Measurements from ENCODE around the gene WDR73.
A peak's percentile ranks its signal among the peaks of the same experiment; 100 is the strongest.
"Not testable (repeated sequence)": the region's sequence is repeated elsewhere in the genome, so short reads cannot be mapped to it uniquely, and the experiment has no call there.

WDR73 gene

DNA sequence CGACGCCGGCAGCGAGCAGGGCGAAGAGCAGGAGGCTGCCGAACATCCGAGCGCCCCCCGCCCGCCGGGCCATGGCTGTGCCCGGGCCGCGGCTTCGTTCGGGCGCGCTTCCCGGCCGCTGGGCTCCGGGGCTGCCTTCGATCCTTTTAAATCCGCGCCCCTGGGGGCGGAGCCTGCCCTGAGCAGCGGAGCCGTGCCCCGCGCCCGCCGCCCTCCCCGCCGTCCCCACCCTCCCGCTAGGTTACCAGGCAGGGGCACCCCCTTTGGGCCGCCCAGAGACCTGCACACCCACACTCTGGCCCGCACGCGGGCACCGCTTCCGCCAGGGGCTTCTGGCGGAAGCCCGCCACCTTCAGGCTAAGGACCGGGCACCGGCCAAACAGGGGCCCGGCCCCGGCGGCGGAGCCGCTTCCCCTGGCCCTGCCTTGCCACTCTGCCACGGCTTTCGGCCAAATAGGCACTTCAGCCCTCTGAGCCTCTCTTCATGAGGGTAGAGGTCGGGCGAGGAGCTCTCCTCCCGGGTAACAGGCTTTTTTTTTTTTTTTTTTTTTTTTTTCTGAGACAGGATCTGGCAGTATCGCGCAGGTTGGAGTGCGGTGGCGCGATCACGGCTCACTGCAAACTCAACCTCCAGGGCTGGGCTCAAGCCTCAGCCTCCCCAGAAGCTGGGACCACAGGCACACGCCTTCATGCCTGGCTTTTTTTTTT is 4.2 kb upstream of the WDR73 start, which contains the start of gene NMB:
Gene NMB, minus strand, starts transcription at position 120 of the 708 bp plus-strand sequence. Its CDS starts 47 bp downstream, at position 73.
- DNase-seq (ENCODE audit: low read depth in 2 of 2): peak; percentile 60 to 75

DNA sequence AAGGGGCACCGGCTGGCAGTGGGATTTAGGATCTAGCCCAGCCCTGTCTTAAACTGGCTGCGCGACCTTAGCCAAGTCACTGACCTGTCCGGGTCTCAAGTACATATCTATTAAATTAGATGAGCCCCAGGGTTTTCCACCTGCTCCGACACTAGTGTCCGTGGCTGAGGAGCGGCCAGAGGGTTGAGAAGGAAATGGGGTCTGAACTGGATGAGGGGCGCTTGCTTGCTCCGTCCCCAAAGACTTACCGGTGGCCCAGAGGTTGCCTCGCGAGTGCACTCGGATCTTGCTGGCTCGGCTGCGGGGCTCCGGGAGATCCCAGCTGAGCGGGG is 3.6 kb upstream of the WDR73 start:
- DNase-seq (ENCODE audit: low read depth in 2 of 2): no peak

DNA sequence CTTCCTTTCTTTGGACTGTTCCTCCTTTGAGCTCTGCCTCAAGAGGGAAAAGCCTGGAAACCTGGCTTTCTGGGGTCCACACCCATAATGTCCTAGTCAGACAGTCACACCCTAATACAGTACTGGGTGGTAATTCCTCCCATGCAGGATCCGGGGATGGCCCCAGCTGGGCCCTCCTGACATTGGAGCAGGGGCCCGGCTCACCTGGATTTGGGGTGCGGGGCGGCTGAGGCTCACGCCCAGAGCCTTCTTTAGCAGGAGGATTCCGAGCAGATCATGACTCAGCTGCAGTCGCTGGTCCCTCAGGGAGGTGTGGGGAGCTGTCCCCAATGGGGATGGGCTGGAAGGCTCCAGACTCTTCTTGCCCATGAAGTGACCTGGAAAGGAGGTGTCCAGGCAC is 2.9 kb upstream of the WDR73 start:
- no peak for DNase-seq (ENCODE audit: low read depth in 2 of 2)

DNA sequence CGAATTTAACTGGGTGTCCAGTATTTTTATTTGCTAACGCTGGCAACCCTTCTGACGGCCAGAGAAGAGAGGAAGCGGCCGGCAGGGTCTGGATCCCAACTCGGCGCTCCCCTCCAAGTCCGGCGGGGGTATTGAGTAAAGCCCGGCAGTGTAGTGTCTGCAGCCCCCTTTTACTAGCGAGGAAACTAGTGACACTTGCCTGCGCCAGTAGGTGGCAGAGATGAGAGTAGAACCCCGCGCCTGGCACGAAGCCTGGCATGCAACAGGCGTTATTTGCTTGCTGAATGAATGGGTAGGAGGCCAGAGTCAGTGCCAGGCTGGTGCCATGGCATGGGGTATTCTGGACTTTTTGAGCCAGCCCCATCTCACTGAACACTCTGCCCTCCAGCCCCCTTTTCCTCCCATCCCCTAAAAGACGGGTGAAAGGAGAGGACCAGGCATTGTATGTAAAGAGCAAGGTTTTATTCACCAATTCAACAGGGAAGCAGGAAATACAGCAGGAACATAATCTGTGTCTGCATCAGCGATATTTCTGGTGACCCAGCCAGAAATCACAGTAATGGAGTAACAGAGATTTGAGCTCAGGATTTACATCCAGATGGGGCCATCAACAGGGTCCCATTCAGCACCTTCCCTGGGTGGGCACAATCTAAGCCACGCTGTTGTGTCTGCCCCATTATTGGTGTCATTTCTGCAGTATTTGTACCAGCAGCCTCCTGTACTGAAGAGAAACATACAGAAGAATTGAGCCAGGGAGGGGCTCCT is 788 bp upstream of the WDR73 start:
- peak; percentile 69 to 72 for DNase-seq (ENCODE audit: low read depth in 2 of 2)

DNA sequence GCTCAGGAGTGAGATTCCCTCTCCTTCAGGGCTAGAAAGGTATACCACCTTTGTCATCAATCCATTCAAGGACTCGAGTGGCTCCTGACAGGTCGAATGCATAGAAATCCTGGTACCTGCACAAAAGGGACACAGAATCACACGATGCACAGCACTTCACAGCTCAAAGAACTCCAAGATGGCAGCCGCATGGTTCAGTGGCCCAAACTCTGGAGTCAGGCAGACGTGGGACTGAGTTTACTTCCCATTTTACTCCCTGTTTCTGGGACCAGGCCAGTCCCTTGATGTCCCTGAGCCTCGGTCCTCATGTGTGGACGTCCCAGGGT is 536 bp downstream of the WDR73 start:
- DNase-seq (ENCODE audit: low read depth in 2 of 2): no peak

DNA sequence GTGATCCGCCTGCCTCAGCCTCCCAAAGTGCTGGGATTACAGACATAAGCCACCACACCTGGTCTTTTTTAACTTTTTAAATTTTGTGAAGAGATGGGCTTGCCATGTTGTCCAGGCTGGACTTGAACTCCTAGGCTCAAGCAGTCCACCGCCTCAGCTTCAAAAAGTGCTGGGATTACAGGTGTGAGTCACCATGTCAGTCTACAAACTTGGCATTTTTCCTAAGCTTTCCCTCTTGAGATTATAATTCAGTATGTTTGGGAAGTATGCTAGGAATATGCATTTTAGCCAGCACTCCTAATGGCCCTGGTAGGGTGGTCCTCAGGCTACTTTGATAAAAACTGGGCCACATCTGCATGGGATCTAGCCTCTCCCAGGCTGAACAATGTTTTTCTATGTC is 4.4 kb downstream of the WDR73 start:
- no peak for DNase-seq (ENCODE audit: low read depth in 2 of 2)

DNA sequence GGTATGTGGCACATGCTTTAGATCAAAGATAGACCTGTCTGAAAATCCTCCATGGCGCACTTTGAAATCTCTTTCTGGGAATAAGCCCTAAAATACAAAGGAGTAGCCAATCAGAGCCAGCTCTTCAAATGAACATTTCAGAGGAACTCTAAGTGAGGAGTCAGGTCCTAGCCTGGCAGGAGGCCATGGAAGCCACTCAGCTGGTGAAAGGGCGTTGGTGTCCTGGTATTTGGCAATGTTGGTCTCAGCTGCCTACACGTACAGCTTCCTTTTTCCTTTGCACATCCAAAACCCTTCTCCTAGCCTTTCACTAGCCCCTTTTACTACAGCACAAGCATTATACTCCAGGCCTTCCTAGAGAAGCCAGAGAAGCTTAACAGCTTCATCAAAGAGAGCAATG is 5.5 kb downstream of the WDR73 start:
- DNase-seq (ENCODE audit: low read depth in 2 of 2): no peak

DNA sequence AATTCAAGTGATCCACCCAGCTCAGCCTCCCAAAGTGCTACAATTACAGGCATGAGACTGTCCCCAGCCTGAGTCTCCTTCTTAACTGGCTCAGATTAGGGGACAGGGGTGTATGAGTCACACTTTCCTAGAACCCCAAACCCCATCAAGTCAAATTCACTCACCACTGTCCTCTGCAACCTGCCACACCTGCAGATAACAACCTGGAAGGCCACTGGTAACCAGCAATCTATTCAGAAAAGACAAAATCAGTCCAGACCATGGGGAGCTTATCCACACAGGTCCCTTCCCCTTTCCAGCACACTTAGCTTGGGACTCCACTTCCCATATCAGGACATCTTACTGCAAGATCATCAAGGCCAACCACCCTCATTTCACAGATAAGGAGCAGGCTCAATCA is 6.4 kb downstream of the WDR73 start:
- no peak for DNase-seq (ENCODE audit: low read depth in 2 of 2)

DNA sequence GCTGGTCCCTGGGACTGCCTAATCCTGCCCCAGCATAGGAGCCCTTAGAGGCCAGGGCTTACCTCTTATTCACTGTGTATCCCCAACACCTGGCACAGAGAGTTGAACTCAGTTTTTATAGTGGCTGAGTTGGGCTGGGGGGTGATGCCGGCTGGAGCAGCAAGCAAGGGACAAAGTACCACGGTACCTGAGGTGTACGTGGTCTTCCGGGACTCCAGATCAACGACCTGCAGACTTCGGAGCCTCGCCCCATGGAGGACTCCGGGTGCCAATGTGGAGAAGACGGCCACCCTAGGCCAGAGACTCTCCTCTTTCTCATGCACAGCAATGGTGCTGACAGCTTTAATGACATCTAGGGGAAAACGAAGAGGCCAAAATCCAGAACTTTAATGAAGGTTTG is 8.1 kb downstream of the WDR73 start:
- DNase-seq (ENCODE audit: low read depth in 2 of 2): no peak

DNA sequence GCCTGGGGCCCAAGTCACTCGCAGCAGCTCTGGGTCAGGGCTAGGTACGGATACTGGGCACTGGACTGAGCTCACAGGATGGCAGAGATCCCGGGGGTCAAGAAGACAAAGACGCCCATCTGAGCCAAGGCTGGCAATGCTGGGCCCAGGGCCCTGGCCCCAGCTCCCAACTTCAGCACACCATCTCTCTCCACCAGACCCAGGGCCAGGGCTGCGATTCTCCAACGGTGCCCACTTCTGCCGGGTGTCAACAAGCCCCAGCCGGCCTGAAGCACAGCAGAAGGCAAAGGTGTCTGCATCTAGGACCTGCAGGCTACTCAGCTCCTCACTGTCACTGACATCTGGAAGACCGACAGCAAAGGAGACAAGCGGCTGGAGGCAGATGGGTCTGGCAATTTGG is 8.6 kb downstream of the WDR73 start:
- DNase-seq (ENCODE audit: low read depth in 2 of 2): no peak

DNA sequence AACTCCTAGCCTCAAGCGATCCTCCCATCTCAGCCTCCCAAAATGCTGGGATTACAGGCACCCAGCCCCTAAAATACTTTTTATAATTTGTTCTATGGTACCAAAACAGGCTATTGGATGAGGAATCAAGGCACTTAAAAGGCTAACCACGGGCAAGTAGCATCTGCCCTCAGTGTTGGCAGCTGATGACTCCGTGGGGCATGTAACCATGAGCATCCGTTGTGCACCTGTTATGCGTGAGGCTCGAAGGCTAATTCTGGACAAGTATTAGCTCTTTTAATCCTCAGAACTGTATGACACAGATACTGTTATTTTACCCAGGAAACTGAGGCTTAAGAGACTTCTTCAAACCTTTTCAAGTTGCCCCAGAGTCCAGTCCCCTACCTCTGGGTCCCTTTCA is 10.2 kb downstream of the WDR73 start:
- DNase-seq (ENCODE audit: low read depth in 2 of 2): no peak

DNA sequence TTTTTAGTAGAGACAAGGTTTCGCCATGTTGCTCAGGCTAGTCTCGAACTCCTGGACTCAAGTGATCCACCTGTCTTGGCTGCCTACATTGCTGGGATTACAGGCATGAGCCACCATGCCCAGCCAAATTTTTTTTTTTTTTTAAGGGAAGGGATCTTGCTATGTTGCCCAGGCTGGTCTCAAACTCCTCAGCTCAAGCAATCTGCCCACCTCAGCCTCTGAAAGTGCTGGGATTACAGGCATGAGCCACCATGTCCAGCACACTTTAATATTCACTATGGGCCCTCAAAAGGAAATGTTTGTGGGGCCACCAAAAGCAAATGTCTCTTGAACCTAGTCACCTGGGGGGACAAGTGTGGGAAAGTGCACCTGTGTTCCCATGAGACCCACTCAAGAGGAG is 11.4 kb downstream of the WDR73 start:
- DNase-seq (ENCODE audit: low read depth in 2 of 2): not testable (repeated sequence)

DNA sequence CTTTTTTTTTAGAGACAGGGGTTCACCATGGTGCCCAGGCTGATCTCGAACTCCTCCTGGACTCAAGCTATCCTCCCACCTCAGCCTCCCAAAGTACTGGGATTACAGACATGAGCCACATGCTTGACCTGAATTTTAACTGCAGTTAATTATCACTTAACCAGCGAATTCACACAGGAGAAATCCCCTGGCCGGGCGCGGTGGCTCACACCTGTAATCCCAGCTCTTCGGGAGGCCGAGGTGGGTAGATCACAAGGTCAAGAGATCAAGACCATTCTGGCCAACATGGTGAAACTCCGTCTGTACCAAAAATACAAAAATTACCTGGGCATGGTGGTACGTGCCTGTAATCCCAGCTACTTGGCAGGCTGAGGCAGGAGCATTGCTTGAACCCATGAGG is 12.2 kb downstream of the WDR73 start:
- DNase-seq (ENCODE audit: low read depth in 2 of 2): not testable (repeated sequence)

DNA sequence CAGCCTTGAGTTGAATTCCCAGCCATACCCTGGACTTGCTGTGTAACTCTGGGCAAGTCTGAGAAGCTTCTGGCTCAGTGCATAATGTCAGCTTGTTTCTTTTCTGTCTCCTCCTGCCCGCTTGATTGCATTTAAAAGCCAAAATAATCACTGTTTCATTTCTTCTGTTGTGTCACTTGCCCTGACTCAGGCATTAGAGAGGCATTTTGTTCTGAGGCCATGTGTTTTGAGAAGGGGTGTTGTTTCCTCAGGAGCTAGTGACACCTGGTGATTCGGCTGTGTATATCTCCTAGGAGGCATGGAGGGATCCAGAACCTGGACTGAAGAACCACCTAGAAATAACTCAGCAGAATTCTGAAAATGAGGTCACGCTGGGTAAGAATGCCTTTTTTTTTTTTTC is 16.0 kb downstream of the WDR73 start:
- DNase-seq (ENCODE audit: low read depth in 2 of 2): no peak

DNA sequence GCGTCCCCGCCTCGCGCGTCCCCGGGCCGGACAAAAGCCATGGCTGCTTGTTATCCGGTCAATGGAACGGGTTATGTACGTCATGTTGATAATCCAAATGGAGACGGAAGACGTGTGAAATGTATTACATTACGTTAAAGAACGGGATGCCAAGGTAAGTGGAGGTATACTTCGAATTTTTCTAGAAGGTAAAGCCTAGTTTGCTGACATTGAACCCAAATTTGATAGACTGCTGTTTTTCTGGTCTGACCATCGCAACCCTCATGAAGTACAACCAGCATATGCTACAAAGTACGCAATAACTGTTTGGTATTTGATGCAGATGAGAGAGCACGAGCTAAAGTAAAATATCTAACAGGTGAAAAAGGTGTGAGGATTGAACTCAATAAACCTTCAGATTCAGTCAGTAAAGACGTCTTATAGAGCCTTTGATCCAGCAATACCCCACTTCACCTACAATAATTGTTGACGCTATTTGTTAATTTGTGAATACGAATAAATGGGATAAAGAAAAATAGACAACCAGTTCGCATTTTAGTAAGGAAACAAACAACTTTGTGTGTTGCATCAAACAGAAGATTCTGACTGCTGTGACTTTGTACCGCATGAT is 19.8 kb downstream of the WDR73 start:
- no peak for DNase-seq (ENCODE audit: low read depth in 2 of 2)

DNA sequence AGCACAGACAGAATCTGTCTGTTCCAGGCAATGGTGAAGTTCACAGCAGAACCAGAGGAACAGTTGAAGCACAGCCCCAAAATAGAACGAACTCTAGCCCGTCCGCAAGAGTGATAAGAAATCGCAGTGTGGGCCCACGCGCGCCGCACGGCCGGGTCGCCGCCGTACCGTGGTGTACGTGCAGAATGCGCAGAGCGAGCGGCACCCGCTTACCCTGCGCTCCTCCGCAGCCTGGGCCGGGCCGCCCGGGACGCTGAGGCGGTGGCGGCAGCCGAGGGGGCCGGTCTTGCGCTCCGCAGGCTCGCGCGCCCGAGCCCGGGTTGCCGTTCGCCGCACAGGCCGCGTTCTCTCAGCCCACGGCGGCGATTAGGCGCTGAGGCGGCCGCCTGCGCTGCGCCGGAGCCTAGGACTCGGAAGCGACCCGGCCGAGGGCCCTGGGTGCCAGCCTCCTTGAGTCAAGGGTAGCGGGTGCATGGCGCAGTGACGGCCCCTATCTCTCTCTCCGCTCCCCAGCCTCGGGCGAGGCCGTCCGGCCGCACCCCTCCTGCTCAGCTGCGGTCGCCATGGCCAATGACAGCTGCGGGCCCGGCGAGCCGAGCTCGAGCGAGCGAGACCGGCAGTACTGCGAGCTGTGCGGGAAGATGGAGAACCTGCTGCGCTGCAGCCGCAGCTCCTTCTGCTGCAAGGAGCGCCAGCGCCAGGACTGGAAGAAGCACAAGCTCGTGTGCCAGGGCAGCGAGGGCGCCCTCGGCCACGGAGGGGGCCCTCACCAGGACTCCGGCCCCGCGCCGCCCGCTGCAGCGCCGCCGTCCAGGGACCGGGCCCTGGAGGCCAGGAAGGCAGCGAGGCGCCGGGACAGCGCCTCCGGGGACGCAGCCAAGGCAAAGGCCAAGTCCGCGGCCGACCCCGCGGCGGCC is 20.5 kb downstream of the WDR73 start:
- peak; percentile 64 to 65 for DNase-seq (ENCODE audit: low read depth in 2 of 2)

DNA sequence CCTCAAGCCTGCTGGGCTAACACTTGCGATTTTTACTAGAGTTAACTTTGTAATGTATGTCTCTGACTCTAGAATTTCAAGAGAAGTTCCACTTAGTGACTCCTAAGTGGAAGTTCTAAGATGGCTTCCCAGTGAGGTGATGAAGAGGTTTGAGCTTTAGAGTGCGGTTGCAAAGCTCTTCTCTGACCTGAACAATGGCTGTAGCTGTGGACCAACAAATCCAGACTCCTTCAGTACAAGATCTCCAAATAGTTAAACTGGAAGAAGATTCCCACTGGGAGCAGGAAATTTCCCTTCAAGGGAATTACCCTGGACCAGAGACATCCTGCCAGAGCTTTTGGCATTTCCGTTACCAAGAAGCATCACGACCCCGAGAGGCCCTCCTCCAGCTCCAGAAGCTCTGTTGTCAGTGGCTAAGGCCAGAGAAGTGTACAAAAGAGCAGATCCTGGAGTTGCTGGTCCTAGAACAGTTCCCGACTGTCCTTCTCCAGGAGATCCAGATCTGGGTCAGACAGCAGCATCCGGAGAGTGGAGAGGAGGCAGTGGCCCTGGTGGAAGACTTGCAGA is 22.3 kb downstream of the WDR73 start:
- DNase-seq (ENCODE audit: low read depth in 2 of 2): no peak

DNA sequence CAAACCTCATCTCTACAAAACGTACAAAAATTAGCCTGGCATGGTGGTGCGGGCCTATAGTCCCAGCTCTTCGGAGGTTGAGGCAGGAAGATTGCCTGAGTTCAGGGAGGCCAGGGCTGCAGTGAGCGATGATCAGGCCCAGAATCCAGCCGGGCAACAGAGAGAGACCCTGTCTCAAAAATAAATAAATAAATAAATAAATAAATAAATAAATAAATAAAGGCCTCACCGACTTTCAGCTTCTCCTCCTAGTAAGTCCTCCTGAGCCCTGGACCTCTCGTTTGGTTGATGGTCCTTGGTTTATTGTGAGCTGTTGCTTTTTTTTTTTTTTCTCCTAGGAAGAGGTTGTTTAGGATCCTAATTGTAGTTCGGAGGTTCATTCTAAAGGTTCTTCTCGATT is 25.1 kb downstream of the WDR73 start:
- DNase-seq (ENCODE audit: low read depth in 2 of 2): no peak

DNA sequence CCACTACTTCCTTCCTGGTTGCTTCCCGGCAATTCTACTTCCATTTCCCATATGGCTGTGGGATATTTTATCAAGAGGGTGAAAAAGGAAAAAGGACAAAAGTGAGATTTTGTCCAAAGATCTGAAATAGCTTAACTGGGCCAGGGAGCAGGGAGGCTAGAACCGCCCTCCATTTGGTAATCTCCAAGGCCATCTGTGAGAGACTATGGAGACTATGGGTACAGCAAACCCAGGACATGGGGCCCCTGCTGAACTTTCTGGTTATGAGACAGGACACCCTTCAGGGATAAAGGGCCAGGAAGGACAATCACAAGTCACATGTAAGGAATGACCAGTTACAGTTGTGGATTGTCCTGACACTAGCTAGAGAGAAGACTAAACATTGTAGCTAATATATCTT is 29.0 kb downstream of the WDR73 start:
- DNase-seq (ENCODE audit: low read depth in 2 of 2): no peak

DNA sequence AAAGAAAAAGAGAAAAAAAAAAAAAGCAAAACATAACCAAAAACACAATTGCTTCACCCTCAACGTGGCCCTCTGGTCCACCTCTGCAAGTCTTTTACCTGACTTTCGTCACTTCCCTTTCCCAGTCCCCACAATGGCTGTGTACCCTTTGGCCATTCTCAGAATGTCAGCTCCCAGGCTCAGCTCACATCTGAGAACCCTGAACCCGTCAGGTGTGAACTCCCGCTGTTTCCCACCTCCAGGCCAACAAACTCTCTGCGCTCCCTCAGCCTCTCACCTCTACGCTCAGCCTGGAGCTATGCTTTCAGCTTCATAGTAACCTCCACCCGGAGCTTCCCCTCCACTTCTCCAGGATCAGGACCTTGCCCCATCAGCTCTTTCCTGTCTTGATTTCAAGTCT is 29.7 kb downstream of the WDR73 start:
- DNase-seq (ENCODE audit: low read depth in 2 of 2): no peak

DNA sequence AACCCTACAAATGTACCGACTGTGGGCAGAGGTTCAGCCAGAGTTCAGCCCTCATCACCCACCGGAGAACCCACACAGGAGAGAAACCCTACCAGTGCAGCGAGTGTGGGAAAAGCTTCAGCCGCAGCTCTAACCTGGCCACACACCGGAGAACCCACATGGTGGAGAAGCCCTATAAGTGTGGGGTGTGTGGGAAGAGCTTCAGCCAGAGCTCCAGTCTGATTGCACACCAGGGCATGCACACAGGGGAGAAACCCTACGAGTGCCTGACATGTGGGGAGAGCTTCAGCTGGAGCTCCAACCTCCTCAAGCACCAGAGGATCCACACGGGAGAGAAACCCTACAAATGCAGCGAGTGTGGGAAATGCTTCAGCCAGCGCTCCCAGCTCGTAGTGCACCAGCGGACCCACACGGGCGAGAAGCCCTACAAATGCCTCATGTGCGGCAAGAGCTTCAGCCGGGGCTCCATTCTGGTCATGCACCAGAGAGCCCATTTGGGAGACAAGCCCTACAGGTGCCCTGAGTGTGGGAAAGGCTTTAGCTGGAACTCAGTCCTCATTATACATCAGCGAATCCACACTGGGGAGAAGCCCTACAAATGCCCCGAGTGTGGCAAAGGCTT is 32.6 kb downstream of the WDR73 start:
- no peak for DNase-seq (ENCODE audit: low read depth in 2 of 2)

All from stimulated activated CD4-positive, alpha-beta T cell treated with anti-CD3 and anti-CD28 coated beads, Interleukin-4, amount 100 ng/mL, for 48 hours (primary cell).